ENCODE measurements around the gene TBC1D5.
"Not testable (repeated sequence)": the region's sequence is repeated elsewhere in the genome, so short reads cannot be mapped to it uniquely, and the experiment has no call there.

TBC1D5 gene

GRCh38 chr3:17546500-17547255, 195.8 kb downstream of the TBC1D5 start:
- no peak for DNase-seq (ENCODE audit: low spot score)
- in situ Hi-C loops (cut with MboI; ENCODE audit: low pct_unique_long_range_greater_than_20kb, low sequenced_read_pairs, unreplicated experiment): no loop called here
- TF ChIP-seq CTCF (IDR thresholded peaks at IDR 0.05; ENCODE audit: extremely low read depth, insufficient read depth, missing control alignments): no peak

GRCh38 chr3:17544632-17545031, 197.8 kb downstream of the TBC1D5 start:
- in situ Hi-C loops (cut with MboI; ENCODE audit: low pct_unique_long_range_greater_than_20kb, low sequenced_read_pairs, unreplicated experiment): no loop called here
- no peak for DNase-seq (ENCODE audit: low spot score)

GRCh38 chr3:17542591-17542990, 199.8 kb downstream of the TBC1D5 start:
- TF ChIP-seq CTCF (IDR thresholded peaks at IDR 0.05; ENCODE audit: extremely low read depth, insufficient read depth, missing control alignments): no peak
- DNase-seq (ENCODE audit: low spot score): no peak
- in situ Hi-C loops (cut with MboI; ENCODE audit: low pct_unique_long_range_greater_than_20kb, low sequenced_read_pairs, unreplicated experiment): no loop called here

More at GRCh38 chr3:17544632-17545031, 197.8 kb downstream of the TBC1D5 start:
- no peak for TF ChIP-seq CTCF (IDR thresholded peaks at IDR 0.05; ENCODE audit: extremely low read depth, insufficient read depth, missing control alignments)

- no peak for TF ChIP-seq CTCF (IDR thresholded peaks at IDR 0.05; ENCODE audit: extremely low read depth, insufficient read depth, missing control alignments)
- no peak for DNase-seq (ENCODE audit: low spot score)
- in situ Hi-C loops (cut with MboI; ENCODE audit: low pct_unique_long_range_greater_than_20kb, low sequenced_read_pairs, unreplicated experiment): no loop called here
Measured at GRCh38 chr3:17539436-17539835, 203.0 kb downstream of the TBC1D5 start.

- TF ChIP-seq CTCF (IDR thresholded peaks at IDR 0.05; ENCODE audit: extremely low read depth, insufficient read depth, missing control alignments): no peak
- in situ Hi-C loops (cut with MboI; ENCODE audit: low pct_unique_long_range_greater_than_20kb, low sequenced_read_pairs, unreplicated experiment): no loop called here
- DNase-seq (ENCODE audit: low spot score): no peak
Measured at GRCh38 chr3:17535274-17535673, 207.2 kb downstream of the TBC1D5 start.

GRCh38 chr3:17532446-17532845, 210.0 kb downstream of the TBC1D5 start:
- in situ Hi-C loops (cut with MboI; ENCODE audit: low pct_unique_long_range_greater_than_20kb, low sequenced_read_pairs, unreplicated experiment); DNase-seq (ENCODE audit: low spot score): not testable (repeated sequence)

GRCh38 chr3:17529677-17530076, 212.8 kb downstream of the TBC1D5 start:
- TF ChIP-seq CTCF (IDR thresholded peaks at IDR 0.05; ENCODE audit: extremely low read depth, insufficient read depth, missing control alignments): no peak
- in situ Hi-C loops (cut with MboI; ENCODE audit: low pct_unique_long_range_greater_than_20kb, low sequenced_read_pairs, unreplicated experiment): no loop called here
- DNase-seq (ENCODE audit: low spot score): no peak

Data from GM13977 (cell line).